Naive thymus-derived CD4-positive, alpha-beta T cell (primary cell): ENCODE results near the gene KLHL36. TPM values are rescaled to one million over a fixed set of nuclear protein-coding genes. Genes with fewer than 3 reads are reported as not detected.

Experiments used
- ATAC-seq: fragments of 150-1000 bp; cut with Tn5 transposase; 2 replicates; pipeline ENCODE4 v1.10.0; 2021; ENCODE audit warnings: mild to moderate bottlenecking, moderate library complexity
- CTCF ChIA-PET: fragments of 350-600 bp; sonication (Branson Sonifier 250); formaldehyde crosslinking; loops from one replicate; lab custom pipeline; 2021; ENCODE audit warnings: antibody characterized with exemption; lab: Charles Lee
- POLR2A ChIA-PET: fragments of 350-600 bp; sonication (Branson Sonifier 250); formaldehyde crosslinking; loops from one replicate; lab custom pipeline; 2021; ENCODE audit warnings: antibody characterized with exemption, inconsistent platforms; lab: Charles Lee
- DNase-seq, 9 donors: peaks; one replicate each; pipeline versions ENCODE4 v3.0.0 to v3.0.0-alpha.2; 2020 to 2022; ENCODE audit warnings: mixed read lengths in 1 of 9
- H3K27ac ChIP-seq: one replicate; pipeline ENCODE4 v1.7.0; 2013; ENCODE audit warnings: mild to moderate bottlenecking, low read depth, low read length, moderate library complexity
- H3K27me3 ChIP-seq, 2 donors: one replicate each; pipeline ENCODE4 v1.7.0; 2013; ENCODE audit warnings: low read length in 2 of 2, mild to moderate bottlenecking in 2 of 2, moderate library complexity in 2 of 2; ENCODE audit not compliant: control insufficient read depth in 2 of 2, insufficient read depth in 2 of 2
- H3K36me3 ChIP-seq, 3 experiments: 1 replicate in 2 of 3; 2 replicates in 1 of 3; pipeline ENCODE4 v1.7.0; 2013; ENCODE audit warnings: low read length in 3 of 3, mild to moderate bottlenecking in 3 of 3, moderate library complexity in 1 of 3; ENCODE audit not compliant: insufficient read depth in 3 of 3, control insufficient read depth in 2 of 3
- H3K4me1 ChIP-seq, 2 donors: one replicate each; pipeline ENCODE4 v1.7.0; 2013; ENCODE audit warnings: low read length in 2 of 2, mild to moderate bottlenecking in 2 of 2, moderate library complexity in 1 of 2; ENCODE audit not compliant: control insufficient read depth in 2 of 2, insufficient read depth in 2 of 2
- H3K4me3 ChIP-seq: 2 replicates; pipeline ENCODE4 v1.7.0; 2013; ENCODE audit warnings: mild to moderate bottlenecking, low read length
- H3K9me3 ChIP-seq, 3 experiments: 1 replicate in 2 of 3; 2 replicates in 1 of 3; pipeline ENCODE4 v1.7.0; 2013; ENCODE audit warnings: low read length in 3 of 3; ENCODE audit not compliant: control insufficient read depth in 2 of 3
- H3K27ac Mint-ChIP-seq, 9 donors: one replicate each; pipeline ENCODE4 v1.8.0; 2020 to 2022; ENCODE audit warnings: mixed read lengths in 9 of 9, mild to moderate bottlenecking in 8 of 9, moderate library complexity in 5 of 9, inconsistent platforms in 2 of 9
- H3K27me3 Mint-ChIP-seq, 5 donors: one replicate each; pipeline ENCODE4 v1.8.0; 2021 to 2022; ENCODE audit warnings: mixed read lengths in 5 of 5, mild to moderate bottlenecking in 1 of 5
- H3K36me3 Mint-ChIP-seq, 5 donors: one replicate each; pipeline ENCODE4 v1.8.0; 2020 to 2022; ENCODE audit warnings: mixed read lengths in 5 of 5, mild to moderate bottlenecking in 3 of 5, inconsistent platforms in 1 of 5
- H3K4me1 Mint-ChIP-seq, 7 donors: one replicate each; pipeline ENCODE4 v1.8.0; 2020 to 2022; ENCODE audit warnings: mixed read lengths in 7 of 7, mild to moderate bottlenecking in 3 of 7, inconsistent platforms in 1 of 7
- H3K4me3 Mint-ChIP-seq, 10 donors: one replicate each; pipeline ENCODE4 v1.8.0; 2020 to 2022; ENCODE audit warnings: mild to moderate bottlenecking in 10 of 10, mixed read lengths in 10 of 10, moderate library complexity in 6 of 10, inconsistent platforms in 2 of 10
- H3K9me3 Mint-ChIP-seq, 11 donors: one replicate each; pipeline ENCODE4 v1.8.0; 2020 to 2022; ENCODE audit warnings: mixed read lengths in 11 of 11, mild to moderate bottlenecking in 4 of 11, inconsistent platforms in 1 of 11, moderate library complexity in 1 of 11
- intact Hi-C, 2 donors: fragments of 100-400 bp; cut with micrococcal nuclease; formaldehyde crosslinking; loops; one replicate each; pipeline ENCODE4 v1.15.1; 2023
- polyA plus RNA-seq, 2 donors: library from polyadenylated mRNA; unstranded; fragments of 300-500 nt; fragmentation: Illumina TruSeq; gene quantifications; one replicate each; pipeline ENCODE4 v1.2.3, GENCODE V29; 2021
- total RNA-seq, 6 experiments: library from RNA in 5 of 6; stranded (reverse) in 5 of 6; gene quantifications; 1 replicate in 5 of 6; 2 replicates in 1 of 6; pipeline ENCODE4 v1.2.3 and lab custom pipeline; 2021 to 2026

Gene KLHL36
- total and polyA plus RNA-seq, 7 experiments from 2014 or later, result 45.8 to 161 (median 80.0) TPM

GRCh38 chr16:84699712-84700445, 51.6 kb downstream of the KLHL36 start, which contains the start of gene USP10:
TSS of gene USP10 (plus strand) at chr16:84700000. CDS start at chr16:84700091, 91 bp downstream.
- Mint-ChIP-seq H3K27ac (peak within 1 kb of the TSS; percentile 92 to 99 (median 96)), H3K4me1 (peaks cover 19 to 46% (median 42%) of the 10 kb centered on the region in 7 donors), H3K9me3 (peaks cover 0 to 4% (median 0%) of the 10 kb centered on the region in 11 donors), H3K27me3 (peaks cover 0 to 4% (median 0%) of the 10 kb centered on the region in 5 donors), H3K36me3 (peaks cover 0 to 5% (median 0%) of the 10 kb centered on the region in 5 donors), H3K4me3 (peak within 1 kb of the TSS; percentile 92 to 99 (median 98))
- no peaks in the 10 kb centered on the region for H3K9me3 ChIP-seq
- intact Hi-C loops, result loop anchor here (1.0 to 5.0 kb wide), 9 partner anchors 25 to 312 kb away; partner anchors contain the start of genes MEAK7 (in 1 of the 2) and ZDHHC7 (in 1 of the 2)
- ATAC-seq (peak; percentile 91), DNase-seq (peak; percentile 75 to 93 (median 88))
- H3K36me3 ChIP-seq, result no peaks in the 10 kb centered on the region
- H3K4me1 ChIP-seq, result peaks cover 11 to 22% of the 10 kb centered on the region in 2 donors
- peak within 1 kb of the TSS; percentile 87 for H3K27ac ChIP-seq
- peak within 1 kb of the TSS; percentile 61 for H3K4me3 ChIP-seq
- POLR2A ChIA-PET, result interaction anchor here (0.6 to 2.0 kb wide), 9 partner anchors 8 to 373 kb away, joined by 3 to 6 read pairs (median 4); partner anchors contain the start of gene KLHL36
- CTCF ChIA-PET, result interaction anchor here (0.6 to 1.8 kb wide), 6 partner anchors 26 to 1266 kb away, joined by 3 to 10 read pairs (median 5); no protein-coding TSS in a partner anchor
- no peaks in the 10 kb centered on the region for H3K27me3 ChIP-seq

DNA sequence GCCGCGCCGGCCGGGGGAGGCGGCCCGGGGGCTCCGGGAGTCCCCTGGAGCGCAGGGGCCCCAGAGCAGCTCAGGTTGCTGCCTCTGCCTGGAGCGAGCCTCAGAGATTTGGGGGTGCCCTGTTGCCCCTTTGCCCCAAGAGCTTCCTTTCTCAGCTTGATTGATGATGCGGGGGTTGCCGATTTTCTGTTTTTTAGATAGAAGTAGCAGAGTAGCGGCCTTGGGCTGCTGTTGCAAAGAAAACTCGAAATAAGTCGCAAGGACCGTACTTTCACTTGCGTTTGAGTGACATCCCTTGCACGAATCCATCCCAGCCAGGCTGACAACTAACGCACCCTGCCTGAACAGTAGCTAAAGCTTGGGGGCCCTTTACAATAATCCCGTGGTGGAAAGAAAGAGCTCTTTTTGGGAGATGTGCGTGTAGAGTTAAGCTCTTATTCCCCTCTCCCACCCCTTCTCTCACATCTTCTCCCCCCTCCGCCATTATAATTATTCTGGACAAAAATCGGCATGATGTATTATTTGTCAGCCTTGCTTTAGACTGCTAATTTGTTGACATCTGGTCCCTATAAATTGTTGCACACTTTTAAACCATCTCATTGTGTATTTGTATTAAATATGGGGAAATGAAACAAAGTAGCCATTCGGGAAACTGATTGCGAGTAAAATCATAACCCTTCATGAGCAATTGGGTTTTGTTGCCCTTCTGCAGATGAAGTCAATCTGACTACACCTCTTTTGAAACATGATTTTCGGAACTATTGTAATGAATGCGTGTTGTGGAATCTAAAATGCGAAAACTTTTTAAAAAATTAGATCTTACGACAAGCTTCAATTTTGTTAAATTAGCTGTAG, 52.4 kb downstream of the KLHL36 start:
- H3K4me1 ChIP-seq, result peaks cover 11 to 22% of the 10 kb centered on the region in 2 donors
- Mint-ChIP-seq H3K27me3 (peaks cover 0 to 4% (median 0%) of the 10 kb centered on the region in 5 donors), H3K27ac (peak overlapping the region; percentile 92 to 99 (median 96)), H3K9me3 (peaks cover 0 to 4% (median 0%) of the 10 kb centered on the region in 11 donors), H3K4me1 (peaks cover 19 to 53% (median 49%) of the 10 kb centered on the region in 7 donors), H3K4me3 (peak overlapping the region; percentile 92 to 99 (median 98)), H3K36me3 (peaks cover 0 to 5% (median 0%) of the 10 kb centered on the region in 5 donors)
- intact Hi-C loops, result loop anchor here (1.0 to 5.0 kb wide), 9 partner anchors 24 to 312 kb away; partner anchors contain the start of genes MEAK7 (in 1 of the 2) and ZDHHC7 (in 1 of the 2)
- no peaks in the 10 kb centered on the region for H3K36me3 ChIP-seq
- no peaks in the 10 kb centered on the region for H3K9me3 ChIP-seq
- ChIA-PET POLR2A (interaction anchor here (0.6 to 2.0 kb wide), 13 partner anchors 9 to 372 kb away, joined by 3 to 8 read pairs (median 4); partner anchors contain the start of gene KLHL36), CTCF (interaction anchor here (0.6 to 1.8 kb wide), 8 partner anchors 16 to 1265 kb away, joined by 3 to 10 read pairs (median 4); no protein-coding TSS in a partner anchor)
- no peaks in the 10 kb centered on the region for H3K27me3 ChIP-seq
- H3K4me3 ChIP-seq, result peak overlapping the region; percentile 60
- H3K27ac ChIP-seq, result peak overlapping the region; percentile 87
- DNase-seq (peak in 7 of 9 donors; percentile 42 to 58 (median 51)), ATAC-seq (peak; percentile 52)

- ATAC-seq (no peak), DNase-seq (no peak)
- H3K9me3 Mint-ChIP-seq, result peaks cover 0 to 4% (median 0%) of the 10 kb centered on the region in 11 donors
- ChIA-PET POLR2A (interaction anchor here (0.6 kb wide), 1 partner anchor 53 kb away, joined by 3 read pairs; no protein-coding TSS in a partner anchor), CTCF (interaction anchor here (1.0 to 1.3 kb wide), 3 partner anchors 22 to 34 kb away, joined by 3 to 6 read pairs (median 5); no protein-coding TSS in a partner anchor)
- no peaks in the 10 kb centered on the region for H3K27me3 ChIP-seq
- H3K4me3 Mint-ChIP-seq, result peak overlapping the region in 6 of 10 donors; percentile 22 to 58 (median 48)
- H3K27me3 Mint-ChIP-seq, result peaks cover 0 to 2% (median 0%) of the 10 kb centered on the region in 5 donors
- peaks cover 0 to 6% (median 0%) of the 10 kb centered on the region in 3 experiments for H3K36me3 ChIP-seq
- H3K4me3 ChIP-seq, result no peak overlapping the region
- no peak overlapping the region for H3K27ac ChIP-seq
- H3K27ac Mint-ChIP-seq, result peak overlapping the region in 2 of 9 donors; percentile 4 to 16
- peaks cover 11 to 26% of the 10 kb centered on the region in 2 donors for H3K4me1 ChIP-seq
- peaks cover 0 to 5% (median 3%) of the 10 kb centered on the region in 5 donors for H3K36me3 Mint-ChIP-seq
- peaks cover 32 to 77% (median 74%) of the 10 kb centered on the region in 7 donors for H3K4me1 Mint-ChIP-seq
- H3K9me3 ChIP-seq, result no peaks in the 10 kb centered on the region
- intact Hi-C loops, result loop anchor here in 1 of 2 donors (5.0 kb wide), 1 partner anchor 309 kb away; the partner anchor contains the start of gene ZDHHC7
Measured at GRCh38 chr16:84703681-84704080, 55.4 kb downstream of the KLHL36 start.

GRCh38 chr16:84704253-84704652, 55.9 kb downstream of the KLHL36 start:
- H3K9me3 Mint-ChIP-seq, result peaks cover 0 to 4% (median 0%) of the 10 kb centered on the region in 11 donors

GRCh38 chr16:84706856-84707255, 58.5 kb downstream of the KLHL36 start:
- Histone ChIP-seq H3K4me1 (peaks cover 4 to 26% of the 10 kb centered on the region in 2 donors), H3K4me3 (no peak overlapping the region), H3K27me3 (no peaks in the 10 kb centered on the region), H3K36me3 (peaks cover 0 to 18% (median 3%) of the 10 kb centered on the region in 3 experiments), H3K27ac (no peak overlapping the region), H3K9me3 (no peaks in the 10 kb centered on the region)
- ChIA-PET CTCF (no interaction called here), POLR2A (interaction anchor here (1.0 kb wide), 1 partner anchor 18 kb away, joined by 3 read pairs; no protein-coding TSS in a partner anchor)
- intact Hi-C loops, result no loop called here
- ATAC-seq, result no peak
- Mint-ChIP-seq H3K36me3 (peaks cover 0 to 8% (median 3%) of the 10 kb centered on the region in 5 donors), H3K27me3 (no peaks in the 10 kb centered on the region), H3K4me1 (peaks cover 43 to 93% (median 84%) of the 10 kb centered on the region in 7 donors), H3K27ac (no peak overlapping the region), H3K4me3 (no peak overlapping the region), H3K9me3 (no peaks in the 10 kb centered on the region)
- DNase-seq, result no peak

More at GRCh38 chr16:84704253-84704652, 55.9 kb downstream of the KLHL36 start:
- Histone ChIP-seq H3K4me1 (peaks cover 10 to 27% of the 10 kb centered on the region in 2 donors), H3K27me3 (no peaks in the 10 kb centered on the region), H3K9me3 (no peaks in the 10 kb centered on the region), H3K4me3 (no peak overlapping the region), H3K27ac (no peak overlapping the region), H3K36me3 (peaks cover 0 to 11% (median under 1%) of the 10 kb centered on the region in 3 experiments)
- ChIA-PET POLR2A (interaction anchor here (0.6 kb wide), 1 partner anchor 54 kb away, joined by 3 read pairs; no protein-coding TSS in a partner anchor), CTCF (interaction anchor here (1.0 to 1.3 kb wide), 3 partner anchors 22 to 34 kb away, joined by 3 to 6 read pairs (median 5); no protein-coding TSS in a partner anchor)
- H3K4me3 Mint-ChIP-seq, result peak overlapping the region in 5 of 10 donors; percentile 6 to 58 (median 53)
- H3K27me3 Mint-ChIP-seq, result peaks cover 0 to 2% (median 0%) of the 10 kb centered on the region in 5 donors
- no peak for ATAC-seq
- peak overlapping the region in 2 of 9 donors; percentile 4 to 65 for H3K27ac Mint-ChIP-seq
- intact Hi-C loops, result loop anchor here in 1 of 2 donors (5.0 kb wide), 1 partner anchor 308 kb away; the partner anchor contains the start of gene ZDHHC7
- DNase-seq, result no peak
- H3K4me1 Mint-ChIP-seq, result peaks cover 38 to 83% (median 75%) of the 10 kb centered on the region in 7 donors
- H3K36me3 Mint-ChIP-seq, result peaks cover 0 to 8% (median 5%) of the 10 kb centered on the region in 5 donors
